ENCODE measurements around the gene SETD9. TPM values are rescaled to one million over a fixed set of nuclear protein-coding genes. Genes with fewer than 3 reads are reported as not detected.

The SETD9 gene
- total RNA-seq, 1 donor from 2014 or later = 15.6 TPM

DNA sequence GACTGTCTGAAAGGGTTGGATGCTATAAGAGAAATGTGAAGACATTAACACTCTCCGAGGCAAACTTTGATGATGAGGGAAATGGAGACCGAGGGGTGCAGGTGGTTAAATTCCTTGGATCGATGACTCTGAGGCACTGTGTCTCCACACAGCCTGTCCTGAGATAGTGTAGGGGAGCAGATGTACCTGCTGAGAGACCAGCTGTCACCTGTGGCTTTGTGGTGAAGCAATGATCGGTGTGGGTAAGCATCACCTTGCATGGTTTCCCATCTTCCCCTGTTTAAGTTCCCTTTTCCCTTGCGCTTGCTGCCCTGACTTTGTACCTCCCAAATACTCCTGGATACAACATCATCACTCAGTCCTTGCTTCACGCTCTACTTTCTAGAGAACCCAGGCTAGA lies 52.4 kb downstream of the SETD9 start:
- H3K4me3 Mint-ChIP-seq = no peak overlapping the region
- H3K27ac Mint-ChIP-seq = no peak overlapping the region
- H3K27me3 Mint-ChIP-seq (ENCODE audit: low read depth) = peaks cover 27% of the 10 kb centered on the region
- H3K4me1 Mint-ChIP-seq = peaks cover 4% of the 10 kb centered on the region
- no peak for DNase-seq (ENCODE audit: low spot score in 2 of 2, unreplicated experiment in 2 of 2)
- H3K36me3 Mint-ChIP-seq = no peaks in the 10 kb centered on the region
- H3K9me3 Mint-ChIP-seq = no peaks in the 10 kb centered on the region
- no peak for TF ChIP-seq CTCF (IDR thresholded peaks at IDR 0.05; ENCODE audit: unreplicated experiment)

DNA sequence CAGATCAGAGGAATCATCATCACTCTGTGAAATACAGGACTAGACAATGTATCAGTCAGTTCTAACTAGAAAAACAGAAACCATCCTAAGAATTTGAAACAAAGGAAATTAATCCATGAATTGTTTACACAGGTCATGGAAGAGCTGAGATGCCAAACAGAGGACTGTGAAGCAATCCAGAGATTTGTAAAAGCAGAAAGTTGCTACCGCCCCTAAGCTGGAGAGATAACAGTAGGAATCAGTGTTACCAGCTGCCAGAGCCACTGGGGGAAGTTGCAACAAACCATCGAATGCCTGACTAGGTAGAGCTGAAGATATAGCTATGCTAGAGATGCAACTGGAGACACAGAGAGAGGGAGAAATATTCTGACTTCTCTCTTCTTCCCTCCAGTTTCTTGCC lies 52.9 kb downstream of the SETD9 start:
- Mint-ChIP-seq H3K4me1 (peaks cover 4% of the 10 kb centered on the region), H3K27ac (no peak overlapping the region), H3K4me3 (no peak overlapping the region), H3K27me3 (ENCODE audit: low read depth) (peaks cover 27% of the 10 kb centered on the region), H3K9me3 (no peaks in the 10 kb centered on the region), H3K36me3 (no peaks in the 10 kb centered on the region)
- no peak for DNase-seq (ENCODE audit: low spot score in 2 of 2, unreplicated experiment in 2 of 2)
- TF ChIP-seq CTCF (IDR thresholded peaks at IDR 0.05; ENCODE audit: unreplicated experiment) = no peak

- Mint-ChIP-seq H3K27ac (no peak overlapping the region), H3K4me3 (no peak overlapping the region), H3K9me3 (no peaks in the 10 kb centered on the region), H3K27me3 (ENCODE audit: low read depth) (peaks cover 19% of the 10 kb centered on the region), H3K4me1 (peaks cover 4% of the 10 kb centered on the region), H3K36me3 (no peaks in the 10 kb centered on the region)
- no peak for TF ChIP-seq CTCF (IDR thresholded peaks at IDR 0.05; ENCODE audit: unreplicated experiment)
- DNase-seq (ENCODE audit: low spot score in 2 of 2, unreplicated experiment in 2 of 2) = no peak
Observed at GRCh38 chr5:56963246-56963645, 53.9 kb downstream of the SETD9 start.

DNA sequence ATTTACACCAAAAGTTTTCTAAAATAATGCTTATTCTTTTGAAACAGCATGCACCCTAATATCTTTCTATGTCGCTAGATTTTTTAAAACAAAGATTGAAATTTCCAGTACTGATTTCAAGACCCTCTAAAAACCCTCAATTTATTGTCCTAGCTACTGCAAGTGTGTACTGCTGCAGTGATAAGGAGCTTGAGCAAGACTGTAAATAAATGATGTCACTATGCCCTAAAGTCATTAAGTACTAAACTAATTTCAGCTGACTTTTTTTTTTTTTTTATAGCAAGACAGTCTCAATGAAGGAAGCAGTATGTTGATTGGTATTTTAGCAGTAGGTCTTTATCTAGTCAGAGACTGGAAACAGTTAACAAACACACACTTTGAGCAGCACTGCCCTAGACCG lies 54.8 kb downstream of the SETD9 start:
- Mint-ChIP-seq H3K4me1 (peaks cover 4% of the 10 kb centered on the region), H3K4me3 (no peak overlapping the region), H3K9me3 (peaks cover 4% of the 10 kb centered on the region), H3K27me3 (ENCODE audit: low read depth) (peaks cover 12% of the 10 kb centered on the region), H3K27ac (no peak overlapping the region), H3K36me3 (no peaks in the 10 kb centered on the region)
- no peak for TF ChIP-seq CTCF (IDR thresholded peaks at IDR 0.05; ENCODE audit: unreplicated experiment)
- DNase-seq (ENCODE audit: low spot score in 2 of 2, unreplicated experiment in 2 of 2) = no peak

Other genes starting within 250 kb of the SETD9 start
- 52.2 to 55.7 TPM (median 54.8 TPM) in 3 replicates for gene MAP3K1, start 94.0 kb upstream of the SETD9 start, total RNA-seq
- gene MIER3, start 42.5 kb downstream of the SETD9 start, total RNA-seq = 31.1 to 40.8 TPM (median 37.2 TPM) in 3 replicates